ENCODE results near the gene RARA.
"Not testable (repeated sequence)": the region's sequence is repeated elsewhere in the genome, so short reads cannot be mapped to it uniquely, and the experiment has no call there.

RARA gene

DNA sequence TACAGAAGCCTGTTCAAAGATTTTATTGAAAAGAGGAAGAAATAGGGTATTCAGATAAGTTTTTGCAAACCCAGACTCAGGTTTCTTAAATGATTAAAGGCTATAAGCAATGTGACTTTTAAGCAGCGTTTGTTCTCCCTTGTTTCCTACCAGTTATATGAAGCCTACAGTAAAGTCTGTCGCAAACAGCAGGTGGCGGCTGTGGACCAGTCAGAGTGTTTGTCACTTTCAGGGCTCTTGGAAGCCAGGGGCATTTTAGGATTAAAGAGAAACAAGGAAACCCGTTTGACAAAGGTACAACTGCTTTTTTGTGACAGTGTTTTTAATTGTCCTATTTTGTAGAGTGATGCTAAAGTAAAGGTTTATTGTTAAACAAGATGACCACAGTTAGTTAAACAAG is 7.7 kb upstream of the RARA start:
- CTCF ChIA-PET, result interaction anchor here (0.8 to 17.4 kb wide), 10 partner anchors 10 to 237 kb away, joined by 3 to 649 read pairs (median 14); partner anchors contain the start of gene CDC6
- no peak overlapping the region for H3K4me3 ChIP-seq (ENCODE audit: low read depth, low read length)
- POLR2A ChIA-PET, result no interaction called here
- TF ChIP-seq, protein P1, sequence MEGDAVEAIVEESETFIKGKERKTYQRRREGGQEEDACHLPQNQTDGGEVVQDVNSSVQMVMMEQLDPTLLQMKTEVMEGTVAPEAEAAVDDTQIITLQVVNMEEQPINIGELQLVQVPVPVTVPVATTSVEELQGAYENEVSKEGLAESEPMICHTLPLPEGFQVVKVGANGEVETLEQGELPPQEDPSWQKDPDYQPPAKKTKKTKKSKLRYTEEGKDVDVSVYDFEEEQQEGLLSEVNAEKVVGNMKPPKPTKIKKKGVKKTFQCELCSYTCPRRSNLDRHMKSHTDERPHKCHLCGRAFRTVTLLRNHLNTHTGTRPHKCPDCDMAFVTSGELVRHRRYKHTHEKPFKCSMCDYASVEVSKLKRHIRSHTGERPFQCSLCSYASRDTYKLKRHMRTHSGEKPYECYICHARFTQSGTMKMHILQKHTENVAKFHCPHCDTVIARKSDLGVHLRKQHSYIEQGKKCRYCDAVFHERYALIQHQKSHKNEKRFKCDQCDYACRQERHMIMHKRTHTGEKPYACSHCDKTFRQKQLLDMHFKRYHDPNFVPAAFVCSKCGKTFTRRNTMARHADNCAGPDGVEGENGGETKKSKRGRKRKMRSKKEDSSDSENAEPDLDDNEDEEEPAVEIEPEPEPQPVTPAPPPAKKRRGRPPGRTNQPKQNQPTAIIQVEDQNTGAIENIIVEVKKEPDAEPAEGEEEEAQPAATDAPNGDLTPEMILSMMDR (IDR thresholded peaks at IDR 0.05; ENCODE audit: insufficient read depth, low read length, missing control alignments), result no peak
- no peak for DNase-seq (ENCODE audit: low read depth, low spot score)

GRCh38 chr17:40303009-40303657 is 5.8 kb upstream of the RARA start:
- ChIA-PET CTCF (interaction anchor here (0.5 to 17.4 kb wide), 34 partner anchors 8 to 289 kb away, joined by 3 to 649 read pairs (median 4); partner anchors contain the start of genes CDC6, CSF3, GJD3 and TOP2A), POLR2A (interaction anchor here (1.3 to 5.6 kb wide), 3 partner anchors 13 to 51 kb away, joined by 3 to 35 read pairs (median 5); no protein-coding TSS in a partner anchor)
- no peak overlapping the region for H3K4me3 ChIP-seq (ENCODE audit: low read depth, low read length)
- DNase-seq (ENCODE audit: low read depth, low spot score), result no peak
- TF ChIP-seq, protein P1 (IDR thresholded peaks at IDR 0.05; ENCODE audit: insufficient read depth, low read length, missing control alignments), result peak; percentile 58

DNA sequence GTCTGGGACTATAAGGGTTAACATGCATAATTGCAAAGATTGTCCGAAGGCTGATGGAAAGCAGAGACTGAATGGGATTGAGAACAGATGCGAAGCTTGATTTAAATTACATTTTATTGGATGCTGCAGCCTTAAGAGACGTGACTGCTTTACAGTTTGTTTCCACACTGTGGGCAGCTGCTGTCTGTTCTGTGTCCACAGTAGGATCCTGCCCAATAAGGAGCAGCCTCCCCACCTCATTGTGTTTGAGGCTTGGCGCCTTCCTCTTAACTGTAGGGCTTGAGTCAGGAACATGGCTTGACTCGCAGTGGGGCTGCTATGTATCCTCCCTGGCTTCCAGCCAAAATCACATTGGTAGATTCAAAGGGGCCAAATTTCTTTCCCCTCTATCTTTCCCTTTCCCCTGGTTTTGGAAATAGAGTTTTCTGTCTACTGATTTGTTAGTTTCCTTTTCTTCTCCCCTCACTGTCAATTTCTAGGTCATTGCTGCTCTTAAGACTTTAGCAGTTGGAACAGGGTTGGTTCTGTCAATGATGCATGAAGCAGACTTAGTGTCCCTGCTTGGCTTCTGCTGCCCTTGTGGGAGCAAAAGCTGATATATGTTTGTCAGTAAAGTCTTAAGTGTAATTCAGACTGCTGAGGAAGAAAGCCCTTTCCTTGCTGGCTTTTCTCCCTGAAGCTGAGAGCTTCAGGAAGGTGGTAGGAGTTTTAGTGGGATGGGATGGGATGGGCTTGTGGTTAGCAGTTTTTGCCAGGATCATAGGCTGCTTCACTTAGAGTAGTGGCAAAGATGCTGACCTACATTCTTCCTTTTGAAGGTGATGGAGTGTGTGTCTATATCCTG is 5.0 kb upstream of the RARA start:
- DNase-seq (ENCODE audit: low read depth, low spot score), result no peak
- POLR2A ChIA-PET, result interaction anchor here (0.6 to 5.6 kb wide), 6 partner anchors 12 to 247 kb away, joined by 3 to 35 read pairs (median 5); no protein-coding TSS in a partner anchor
- TF ChIP-seq, protein P1 (IDR thresholded peaks at IDR 0.05; ENCODE audit: insufficient read depth, low read length, missing control alignments), result no peak
- CTCF ChIA-PET, result interaction anchor here (0.5 to 17.4 kb wide), 37 partner anchors 8 to 289 kb away, joined by 3 to 649 read pairs (median 4); partner anchors contain the start of genes CDC6, CSF3, GJD3 and TOP2A
- H3K4me3 ChIP-seq (ENCODE audit: low read depth, low read length), result no peak overlapping the region

DNA sequence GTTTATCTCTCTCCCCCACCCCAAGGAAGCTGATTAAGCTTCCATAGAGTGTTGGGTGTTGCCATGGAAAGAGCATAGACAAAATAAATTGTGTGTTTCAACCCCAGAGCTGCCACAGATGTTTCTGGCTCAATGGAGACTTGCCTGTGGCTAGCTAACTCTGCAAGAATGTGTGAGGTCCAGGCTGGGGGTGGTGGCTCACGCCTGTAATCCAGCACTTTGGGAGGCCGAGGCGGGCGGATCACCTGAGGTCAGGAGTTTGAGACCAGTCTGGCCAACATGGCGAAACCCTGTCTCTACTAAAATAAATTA is 4.5 kb upstream of the RARA start:
- ChIA-PET CTCF (interaction anchor here (0.8 to 17.4 kb wide), 13 partner anchors 8 to 239 kb away, joined by 3 to 649 read pairs (median 9); partner anchors contain the start of gene CDC6), POLR2A (interaction anchor here (1.0 to 5.6 kb wide), 5 partner anchors 11 to 246 kb away, joined by 4 to 35 read pairs (median 5); no protein-coding TSS in a partner anchor)
- not testable (repeated sequence) for H3K4me3 ChIP-seq (ENCODE audit: low read depth, low read length)
- peak; percentile 78 for DNase-seq (ENCODE audit: low read depth, low spot score)

GRCh38 chr17:40304866-40305265 is 4.1 kb upstream of the RARA start:
- CTCF ChIA-PET, result interaction anchor here (0.8 to 17.4 kb wide), 12 partner anchors 8 to 239 kb away, joined by 3 to 649 read pairs (median 10); partner anchors contain the start of gene CDC6
- not testable (repeated sequence) for H3K4me3 ChIP-seq (ENCODE audit: low read depth, low read length); DNase-seq (ENCODE audit: low read depth, low spot score)
- POLR2A ChIA-PET, result interaction anchor here (1.0 to 5.6 kb wide), 4 partner anchors 11 to 246 kb away, joined by 4 to 35 read pairs (median 5); no protein-coding TSS in a partner anchor

DNA sequence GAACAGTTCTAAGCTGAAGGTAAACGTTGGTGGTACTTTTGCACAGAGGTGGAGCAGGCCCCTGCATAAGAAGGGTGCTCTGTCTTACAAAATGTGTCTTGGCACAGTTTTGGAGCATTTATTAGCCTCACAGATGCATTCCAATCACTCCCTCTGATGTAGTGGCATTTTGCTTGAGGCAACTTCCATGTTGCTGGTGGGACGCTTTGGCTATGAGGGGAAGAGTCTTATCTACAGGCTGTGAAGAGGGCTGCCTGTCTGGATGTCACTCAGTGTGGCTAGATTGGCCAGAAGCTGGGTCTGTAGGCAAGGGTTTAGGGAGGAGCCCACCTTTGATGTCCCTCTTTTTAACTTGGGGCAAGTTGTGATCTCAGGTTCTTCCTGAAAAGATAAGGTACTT is 2.6 kb upstream of the RARA start:
- no peak overlapping the region for H3K4me3 ChIP-seq (ENCODE audit: low read depth, low read length)
- TF ChIP-seq, protein P1 (IDR thresholded peaks at IDR 0.05; ENCODE audit: insufficient read depth, low read length, missing control alignments), result no peak
- ChIA-PET POLR2A (interaction anchor here (0.9 to 5.6 kb wide), 2 partner anchors 9 to 18 kb away, joined by 4 to 35 read pairs; no protein-coding TSS in a partner anchor), CTCF (interaction anchor here (0.5 to 17.4 kb wide), 12 partner anchors 10 to 254 kb away, joined by 3 to 649 read pairs (median 6); partner anchors contain the start of gene WIPF2)
- DNase-seq (ENCODE audit: low read depth, low spot score), result no peak

All from AG04449 (cell line).